ENCODE data around the gene MYO1H.
A peak's percentile ranks its signal among the peaks of the same experiment; 100 is the strongest.
"Not testable (repeated sequence)": the region's sequence is repeated elsewhere in the genome, so short reads cannot be mapped to it uniquely, and the experiment has no call there.

The MYO1H gene

GRCh38 chr12:109432842-109433304 lies 85.2 kb downstream of the MYO1H start:
- Mint-ChIP-seq H3K36me3 (ENCODE audit: insufficient read depth) (peaks cover 1% of the 10 kb centered on the region), H3K27ac (ENCODE audit: low read depth) (peak overlapping the region; percentile 14), H3K27me3 (no peaks in the 10 kb centered on the region), H3K4me1 (peaks cover 13% of the 10 kb centered on the region), H3K4me3 (peak overlapping the region; percentile 17), H3K9me3 (no peaks in the 10 kb centered on the region)
- ATAC-seq (replicated peaks; ENCODE audit: extremely low read depth, poor library complexity, severe bottlenecking) (peak; percentile 74), DNase-seq (ENCODE audit: low spot score in 2 of 2) (peak; percentile 57 to 61)

GRCh38 chr12:109433618-109434017 lies 85.9 kb downstream of the MYO1H start:
- H3K4me3 Mint-ChIP-seq: no peak overlapping the region
- H3K9me3 Mint-ChIP-seq: no peaks in the 10 kb centered on the region
- H3K27me3 Mint-ChIP-seq: no peaks in the 10 kb centered on the region
- ATAC-seq (replicated peaks; ENCODE audit: extremely low read depth, poor library complexity, severe bottlenecking) (no peak), DNase-seq (ENCODE audit: low spot score in 2 of 2) (no peak)
- H3K4me1 Mint-ChIP-seq: peaks cover 13% of the 10 kb centered on the region
- peaks cover 1% of the 10 kb centered on the region for H3K36me3 Mint-ChIP-seq (ENCODE audit: insufficient read depth)
- peak overlapping the region; percentile 14 for H3K27ac Mint-ChIP-seq (ENCODE audit: low read depth)

- H3K9me3 Mint-ChIP-seq: no peaks in the 10 kb centered on the region
- ATAC-seq (replicated peaks; ENCODE audit: extremely low read depth, poor library complexity, severe bottlenecking) (no peak), DNase-seq (ENCODE audit: low spot score in 2 of 2) (no peak)
- H3K27ac Mint-ChIP-seq (ENCODE audit: low read depth): no peak overlapping the region
- H3K4me1 Mint-ChIP-seq: peaks cover 13% of the 10 kb centered on the region
- no peaks in the 10 kb centered on the region for H3K27me3 Mint-ChIP-seq
- peaks cover 1% of the 10 kb centered on the region for H3K36me3 Mint-ChIP-seq (ENCODE audit: insufficient read depth)
- no peak overlapping the region for H3K4me3 Mint-ChIP-seq
These were observed 86.9 kb downstream of the MYO1H start for GRCh38 chr12:109434582-109434981.

DNA sequence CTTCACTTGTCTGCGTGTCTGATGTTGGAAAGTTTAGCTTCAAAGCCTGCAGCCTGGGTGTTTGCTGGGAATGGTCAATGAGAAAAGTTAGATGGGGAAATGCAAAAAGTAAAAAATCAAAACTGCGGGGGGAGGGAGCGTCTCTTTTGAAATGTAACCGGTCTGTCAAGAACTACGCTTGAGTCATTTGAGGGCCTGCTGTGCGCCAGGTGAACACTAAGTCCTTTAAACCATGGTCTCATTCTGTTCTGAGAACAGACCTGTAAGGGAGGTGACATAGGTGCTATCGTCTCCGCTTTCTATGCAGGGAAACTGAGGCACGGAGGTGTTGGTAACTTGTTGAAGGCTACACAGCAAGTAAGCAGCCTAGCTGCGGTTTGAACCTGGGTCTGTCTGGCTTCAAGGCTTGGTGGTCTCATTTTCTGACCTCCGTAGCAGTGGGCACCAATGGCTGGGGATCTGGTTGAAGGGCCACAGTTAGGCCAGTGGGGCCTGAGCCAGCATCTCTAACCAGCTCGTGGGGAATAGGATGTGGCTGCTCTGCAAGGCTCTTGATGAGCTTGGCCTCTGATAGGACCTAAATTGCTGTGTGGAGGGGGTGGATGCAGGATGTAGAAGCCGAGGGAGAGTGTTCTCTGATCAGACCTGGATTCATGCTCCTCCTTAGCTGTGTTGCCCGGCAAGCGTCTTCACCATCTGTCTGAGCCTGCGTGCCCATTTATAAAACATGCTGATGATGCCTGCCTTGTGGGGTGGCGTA lies 87.9 kb downstream of the MYO1H start:
- Mint-ChIP-seq H3K4me3 (no peak overlapping the region), H3K9me3 (no peaks in the 10 kb centered on the region), H3K4me1 (peaks cover 13% of the 10 kb centered on the region), H3K27me3 (no peaks in the 10 kb centered on the region), H3K36me3 (ENCODE audit: insufficient read depth) (peaks cover 1% of the 10 kb centered on the region), H3K27ac (ENCODE audit: low read depth) (no peak overlapping the region)
- ATAC-seq (replicated peaks; ENCODE audit: extremely low read depth, poor library complexity, severe bottlenecking): no peak
- no peak for DNase-seq (ENCODE audit: low spot score in 2 of 2)

GRCh38 chr12:109436188-109436560 lies 88.5 kb downstream of the MYO1H start:
- DNase-seq (ENCODE audit: low spot score in 2 of 2) (no peak), ATAC-seq (replicated peaks; ENCODE audit: extremely low read depth, poor library complexity, severe bottlenecking) (no peak)
- peaks cover 13% of the 10 kb centered on the region for H3K4me1 Mint-ChIP-seq
- no peaks in the 10 kb centered on the region for H3K27me3 Mint-ChIP-seq
- H3K4me3 Mint-ChIP-seq: no peak overlapping the region
- no peaks in the 10 kb centered on the region for H3K9me3 Mint-ChIP-seq
- H3K27ac Mint-ChIP-seq (ENCODE audit: low read depth): no peak overlapping the region
- H3K36me3 Mint-ChIP-seq (ENCODE audit: insufficient read depth): peaks cover 1% of the 10 kb centered on the region

- H3K36me3 Mint-ChIP-seq (ENCODE audit: insufficient read depth): peaks cover 3% of the 10 kb centered on the region
- H3K9me3 Mint-ChIP-seq: no peaks in the 10 kb centered on the region
- DNase-seq (ENCODE audit: low spot score in 2 of 2) (no peak), ATAC-seq (replicated peaks; ENCODE audit: extremely low read depth, poor library complexity, severe bottlenecking) (no peak)
- H3K4me3 Mint-ChIP-seq: no peak overlapping the region
- no peak overlapping the region for H3K27ac Mint-ChIP-seq (ENCODE audit: low read depth)
- H3K4me1 Mint-ChIP-seq: no peaks in the 10 kb centered on the region
- H3K27me3 Mint-ChIP-seq: no peaks in the 10 kb centered on the region
These were observed 91.5 kb downstream of the MYO1H start for GRCh38 chr12:109439181-109439580.

- not testable (repeated sequence) for H3K27ac Mint-ChIP-seq (ENCODE audit: low read depth); ATAC-seq (replicated peaks; ENCODE audit: extremely low read depth, poor library complexity, severe bottlenecking); H3K27me3 Mint-ChIP-seq; H3K4me1 Mint-ChIP-seq; H3K4me3 Mint-ChIP-seq; DNase-seq (ENCODE audit: low spot score in 2 of 2); H3K9me3 Mint-ChIP-seq; H3K36me3 Mint-ChIP-seq (ENCODE audit: insufficient read depth)
These were observed 92.3 kb downstream of the MYO1H start for GRCh38 chr12:109439951-109440350.

DNA sequence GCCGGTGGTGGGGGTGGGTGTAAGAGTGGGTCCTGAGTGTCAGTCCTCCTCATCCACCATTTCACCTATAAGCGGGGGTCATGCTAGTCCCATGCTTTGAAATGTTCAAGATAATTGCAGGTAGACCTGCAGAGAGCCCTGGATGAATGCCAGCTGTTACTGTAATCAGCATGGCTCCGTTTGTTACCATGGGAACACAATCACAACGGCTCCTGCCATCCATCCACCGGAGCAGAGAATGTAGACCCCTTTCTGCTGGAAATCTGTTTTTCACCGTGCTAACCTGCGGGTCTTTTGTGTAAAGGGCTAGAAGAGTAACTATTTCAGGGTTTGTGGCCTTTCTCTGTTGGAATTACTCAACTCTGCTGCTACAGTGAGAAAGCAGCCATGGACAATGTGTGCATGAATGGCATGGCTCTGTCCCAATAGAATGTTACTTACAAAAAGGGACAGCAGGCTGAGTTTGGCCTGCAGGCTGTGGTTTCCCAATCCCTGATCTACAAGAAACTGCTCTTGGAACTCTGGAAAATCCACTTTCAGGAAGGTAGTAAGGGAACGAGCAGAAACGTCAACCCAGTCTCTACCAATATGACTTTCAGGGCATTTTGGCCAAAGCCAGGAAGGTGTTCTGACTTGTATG lies 93.3 kb downstream of the MYO1H start:
- no peaks in the 10 kb centered on the region for H3K27me3 Mint-ChIP-seq
- DNase-seq (ENCODE audit: low spot score in 2 of 2) (no peak), ATAC-seq (replicated peaks; ENCODE audit: extremely low read depth, poor library complexity, severe bottlenecking) (no peak)
- no peaks in the 10 kb centered on the region for H3K9me3 Mint-ChIP-seq
- no peaks in the 10 kb centered on the region for H3K4me1 Mint-ChIP-seq
- no peak overlapping the region for H3K27ac Mint-ChIP-seq (ENCODE audit: low read depth)
- peaks cover 7% of the 10 kb centered on the region for H3K36me3 Mint-ChIP-seq (ENCODE audit: insufficient read depth)
- H3K4me3 Mint-ChIP-seq: no peak overlapping the region

DNA sequence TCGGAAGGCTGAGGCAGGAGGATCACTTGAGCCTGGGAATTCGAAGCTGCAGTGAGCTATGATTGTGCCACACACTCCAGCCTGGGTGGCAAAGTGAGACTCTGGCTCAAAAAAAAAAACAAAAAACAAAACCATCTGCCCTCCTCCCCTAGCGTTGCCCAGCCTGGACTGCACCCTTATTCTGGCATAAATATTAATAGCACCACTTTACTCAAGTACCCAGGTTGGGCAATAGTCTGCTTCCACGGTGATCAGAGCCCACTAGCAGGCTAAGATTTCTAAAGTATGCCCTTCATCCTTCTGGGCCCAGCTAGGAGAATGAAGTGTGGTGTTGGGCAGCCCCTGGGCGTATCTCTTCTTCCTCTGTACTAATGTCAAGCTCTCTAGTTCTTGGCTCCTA lies 96.1 kb downstream of the MYO1H start:
- DNase-seq (ENCODE audit: low spot score in 2 of 2): no peak
- no peak overlapping the region for H3K4me3 Mint-ChIP-seq
- no peaks in the 10 kb centered on the region for H3K9me3 Mint-ChIP-seq
- H3K36me3 Mint-ChIP-seq (ENCODE audit: insufficient read depth): peaks cover 11% of the 10 kb centered on the region
- no peak overlapping the region for H3K27ac Mint-ChIP-seq (ENCODE audit: low read depth)
- H3K27me3 Mint-ChIP-seq: no peaks in the 10 kb centered on the region
- no peaks in the 10 kb centered on the region for H3K4me1 Mint-ChIP-seq
- ATAC-seq (replicated peaks; ENCODE audit: extremely low read depth, poor library complexity, severe bottlenecking): no peak

DNA sequence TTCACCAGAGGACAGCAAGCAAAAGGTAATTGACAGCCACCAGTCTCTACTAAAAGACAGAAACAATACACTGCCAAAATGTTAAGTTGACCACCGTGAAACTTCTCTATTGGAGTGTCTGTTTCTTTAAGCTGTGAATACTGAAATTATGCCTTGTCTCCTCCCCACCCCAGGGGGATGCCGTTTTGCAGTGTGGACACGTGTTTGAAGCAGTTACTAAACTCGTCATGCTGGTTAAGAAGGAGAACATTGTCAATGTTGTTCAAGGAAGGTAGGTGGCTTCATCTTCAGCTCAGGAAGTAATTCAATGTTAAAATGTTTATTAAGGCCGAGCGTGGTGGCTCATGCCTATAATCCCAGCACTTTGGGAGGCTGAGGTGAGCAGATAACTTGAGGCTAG lies 96.6 kb downstream of the MYO1H start:
- Mint-ChIP-seq H3K4me3 (no peak overlapping the region), H3K9me3 (no peaks in the 10 kb centered on the region), H3K36me3 (ENCODE audit: insufficient read depth) (peaks cover 12% of the 10 kb centered on the region), H3K4me1 (no peaks in the 10 kb centered on the region), H3K27me3 (no peaks in the 10 kb centered on the region), H3K27ac (ENCODE audit: low read depth) (no peak overlapping the region)
- DNase-seq (ENCODE audit: low spot score in 2 of 2) (no peak), ATAC-seq (replicated peaks; ENCODE audit: extremely low read depth, poor library complexity, severe bottlenecking) (no peak)

- Mint-ChIP-seq H3K4me1 (peaks cover 3% of the 10 kb centered on the region), H3K36me3 (ENCODE audit: insufficient read depth) (peaks cover 14% of the 10 kb centered on the region), H3K27me3 (no peaks in the 10 kb centered on the region), H3K27ac (ENCODE audit: low read depth) (no peak overlapping the region), H3K4me3 (no peak overlapping the region), H3K9me3 (no peaks in the 10 kb centered on the region)
- DNase-seq (ENCODE audit: low spot score in 2 of 2) (no peak), ATAC-seq (replicated peaks; ENCODE audit: extremely low read depth, poor library complexity, severe bottlenecking) (no peak)
These were observed 97.5 kb downstream of the MYO1H start for GRCh38 chr12:109445191-109445609.

- no peak overlapping the region for H3K27ac Mint-ChIP-seq (ENCODE audit: low read depth)
- no peak for DNase-seq (ENCODE audit: low spot score in 2 of 2)
These were observed 99.2 kb downstream of the MYO1H start for GRCh38 chr12:109446869-109447268.

GRCh38 chr12:109447482-109447881 lies 99.8 kb downstream of the MYO1H start:
- Mint-ChIP-seq H3K4me3 (no peak overlapping the region), H3K36me3 (ENCODE audit: insufficient read depth) (peaks cover 20% of the 10 kb centered on the region), H3K27me3 (no peaks in the 10 kb centered on the region), H3K4me1 (peaks cover 17% of the 10 kb centered on the region), H3K9me3 (no peaks in the 10 kb centered on the region), H3K27ac (ENCODE audit: low read depth) (no peak overlapping the region)
- DNase-seq (ENCODE audit: low spot score in 2 of 2): no peak
- ATAC-seq (replicated peaks; ENCODE audit: extremely low read depth, poor library complexity, severe bottlenecking): no peak

More at GRCh38 chr12:109446869-109447268, 99.2 kb downstream of the MYO1H start:
- ATAC-seq (replicated peaks; ENCODE audit: extremely low read depth, poor library complexity, severe bottlenecking): no peak
- H3K9me3 Mint-ChIP-seq: no peaks in the 10 kb centered on the region
- peaks cover 17% of the 10 kb centered on the region for H3K4me1 Mint-ChIP-seq
- no peak overlapping the region for H3K4me3 Mint-ChIP-seq
- H3K27me3 Mint-ChIP-seq: no peaks in the 10 kb centered on the region
- H3K36me3 Mint-ChIP-seq (ENCODE audit: insufficient read depth): peaks cover 18% of the 10 kb centered on the region
